ENCODE measurements around the gene ARID4B.
"Not testable (repeated sequence)": the region's sequence is repeated elsewhere in the genome, so short reads cannot be mapped to it uniquely, and the experiment has no call there.

DNA sequence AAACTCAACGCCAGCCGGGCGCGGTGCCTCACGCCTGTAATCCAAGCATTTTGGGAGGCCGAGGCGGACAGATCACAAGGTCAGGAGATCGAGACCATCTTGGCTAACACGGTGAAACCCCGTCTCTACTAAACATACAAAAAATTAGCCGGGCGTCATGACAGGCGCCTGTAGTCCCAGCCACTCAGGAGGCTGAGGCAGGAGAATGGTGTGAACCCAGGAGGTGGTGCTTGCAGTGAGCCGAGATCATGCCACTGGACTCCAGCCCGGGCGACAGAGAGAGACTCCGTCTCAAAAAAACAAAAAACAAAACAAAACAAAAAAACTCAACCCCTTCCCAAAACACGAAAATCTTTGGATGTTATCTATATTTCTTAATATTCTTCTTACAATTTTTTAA lies 58.0 kb downstream of the ARID4B start:
- TF ChIP-seq, protein P1, sequence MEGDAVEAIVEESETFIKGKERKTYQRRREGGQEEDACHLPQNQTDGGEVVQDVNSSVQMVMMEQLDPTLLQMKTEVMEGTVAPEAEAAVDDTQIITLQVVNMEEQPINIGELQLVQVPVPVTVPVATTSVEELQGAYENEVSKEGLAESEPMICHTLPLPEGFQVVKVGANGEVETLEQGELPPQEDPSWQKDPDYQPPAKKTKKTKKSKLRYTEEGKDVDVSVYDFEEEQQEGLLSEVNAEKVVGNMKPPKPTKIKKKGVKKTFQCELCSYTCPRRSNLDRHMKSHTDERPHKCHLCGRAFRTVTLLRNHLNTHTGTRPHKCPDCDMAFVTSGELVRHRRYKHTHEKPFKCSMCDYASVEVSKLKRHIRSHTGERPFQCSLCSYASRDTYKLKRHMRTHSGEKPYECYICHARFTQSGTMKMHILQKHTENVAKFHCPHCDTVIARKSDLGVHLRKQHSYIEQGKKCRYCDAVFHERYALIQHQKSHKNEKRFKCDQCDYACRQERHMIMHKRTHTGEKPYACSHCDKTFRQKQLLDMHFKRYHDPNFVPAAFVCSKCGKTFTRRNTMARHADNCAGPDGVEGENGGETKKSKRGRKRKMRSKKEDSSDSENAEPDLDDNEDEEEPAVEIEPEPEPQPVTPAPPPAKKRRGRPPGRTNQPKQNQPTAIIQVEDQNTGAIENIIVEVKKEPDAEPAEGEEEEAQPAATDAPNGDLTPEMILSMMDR (IDR thresholded peaks at IDR 0.05): not testable (repeated sequence)
- TF ChIP-seq POLR2A, POLR2AphosphoS5 (IDR thresholded peaks at IDR 0.05): not testable (repeated sequence)

Data from gastroesophageal sphincter (tissue), 3 donors.